GM18520 (cell line): ENCODE results near the gene RNLS.
"Not testable (repeated sequence)": the region's sequence is repeated elsewhere in the genome, so short reads cannot be mapped to it uniquely, and the experiment has no call there.

Experiments
- ATAC-seq: cut with Tn5 transposase; IDR thresholded peaks from one replicate; pipeline ENCODE4 v1.9.1; 2021; ENCODE audit not compliant: unreplicated experiment

The RNLS gene

GRCh38 chr10:88486816-88487215, 96.3 kb downstream of the RNLS start:
- ATAC-seq, result not testable (repeated sequence)

- no peak for ATAC-seq
Measured at GRCh38 chr10:88482220-88482619, 100.9 kb downstream of the RNLS start.

GRCh38 chr10:88478256-88478655, 104.9 kb downstream of the RNLS start:
- ATAC-seq, result no peak

DNA sequence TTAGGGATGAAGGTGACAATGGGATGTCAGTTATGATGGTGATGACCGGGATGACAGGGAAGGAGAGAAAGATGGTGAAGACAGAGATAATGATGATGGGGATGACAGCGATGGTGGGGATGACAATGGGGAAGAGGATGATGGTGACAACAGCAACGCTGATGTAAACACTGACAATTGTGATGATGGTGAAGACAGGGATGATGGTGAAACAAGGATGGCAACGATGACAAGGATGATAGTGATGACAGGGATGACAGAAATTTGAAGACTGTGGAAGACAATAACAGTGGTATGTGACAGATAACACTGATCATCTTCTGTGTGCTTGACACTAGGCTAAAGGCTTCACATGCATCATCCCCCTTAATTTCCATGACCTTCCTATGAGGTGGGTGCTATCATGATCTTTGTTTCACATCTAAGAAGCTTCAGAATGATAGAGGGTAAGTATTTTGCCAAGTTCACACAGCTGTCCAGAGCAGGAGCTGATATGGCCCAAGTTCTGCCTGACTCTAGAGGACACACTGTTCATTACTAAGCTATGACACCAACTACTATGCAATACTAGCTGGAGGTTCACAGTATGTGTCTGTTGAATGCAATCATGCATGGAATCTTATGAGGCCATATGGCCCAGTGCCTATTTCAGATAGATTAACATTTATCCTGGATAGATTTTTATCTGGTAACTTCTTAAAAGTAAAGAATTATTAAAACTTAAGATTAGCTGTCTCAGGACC, 105.6 kb downstream of the RNLS start:
- no peak for ATAC-seq

DNA sequence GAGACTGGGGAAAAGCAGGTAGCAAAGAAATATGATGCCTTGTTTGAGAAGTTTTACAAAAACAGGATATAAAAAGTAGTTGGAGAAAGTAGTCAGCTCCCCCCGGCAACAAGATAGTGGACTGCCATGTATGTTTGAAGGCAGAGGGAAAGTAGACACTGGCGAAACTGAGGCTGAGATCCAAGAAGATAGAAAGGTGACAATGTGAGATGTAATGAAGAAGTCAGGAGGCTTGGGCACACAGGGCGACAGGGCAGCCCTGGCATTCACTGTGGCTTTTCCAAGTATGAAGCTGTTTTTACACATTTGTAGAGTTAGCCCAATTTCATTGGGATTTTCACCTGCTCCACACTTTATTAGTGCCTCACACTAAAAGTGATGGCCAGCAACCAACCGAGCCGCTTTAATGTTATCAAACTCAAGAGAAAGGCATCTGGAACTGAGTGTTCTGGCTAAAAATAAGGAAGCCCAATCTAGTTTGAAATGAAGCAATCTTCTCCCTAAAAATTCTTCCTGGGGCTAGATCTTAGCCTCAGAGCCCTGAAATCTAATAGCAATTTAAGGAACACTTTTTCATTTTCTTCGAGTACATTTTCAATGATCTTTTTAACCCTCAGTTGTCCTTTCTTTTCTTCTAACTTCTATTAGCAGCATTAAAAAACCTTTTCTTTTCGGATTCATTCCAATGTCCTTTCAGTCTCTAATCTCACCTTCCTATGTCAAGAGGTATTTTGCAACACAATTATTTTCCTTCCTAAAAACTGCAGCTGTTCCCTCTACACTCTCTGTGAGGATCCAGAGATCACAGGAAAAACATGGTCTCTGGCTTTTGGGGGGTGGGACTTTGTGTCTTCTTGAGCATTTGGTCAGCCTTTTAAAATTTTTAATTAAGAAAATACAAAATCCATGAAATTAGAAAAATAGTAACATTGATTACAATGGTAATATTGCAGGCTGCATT, 108.0 kb downstream of the RNLS start:
- ATAC-seq, result no peak

DNA sequence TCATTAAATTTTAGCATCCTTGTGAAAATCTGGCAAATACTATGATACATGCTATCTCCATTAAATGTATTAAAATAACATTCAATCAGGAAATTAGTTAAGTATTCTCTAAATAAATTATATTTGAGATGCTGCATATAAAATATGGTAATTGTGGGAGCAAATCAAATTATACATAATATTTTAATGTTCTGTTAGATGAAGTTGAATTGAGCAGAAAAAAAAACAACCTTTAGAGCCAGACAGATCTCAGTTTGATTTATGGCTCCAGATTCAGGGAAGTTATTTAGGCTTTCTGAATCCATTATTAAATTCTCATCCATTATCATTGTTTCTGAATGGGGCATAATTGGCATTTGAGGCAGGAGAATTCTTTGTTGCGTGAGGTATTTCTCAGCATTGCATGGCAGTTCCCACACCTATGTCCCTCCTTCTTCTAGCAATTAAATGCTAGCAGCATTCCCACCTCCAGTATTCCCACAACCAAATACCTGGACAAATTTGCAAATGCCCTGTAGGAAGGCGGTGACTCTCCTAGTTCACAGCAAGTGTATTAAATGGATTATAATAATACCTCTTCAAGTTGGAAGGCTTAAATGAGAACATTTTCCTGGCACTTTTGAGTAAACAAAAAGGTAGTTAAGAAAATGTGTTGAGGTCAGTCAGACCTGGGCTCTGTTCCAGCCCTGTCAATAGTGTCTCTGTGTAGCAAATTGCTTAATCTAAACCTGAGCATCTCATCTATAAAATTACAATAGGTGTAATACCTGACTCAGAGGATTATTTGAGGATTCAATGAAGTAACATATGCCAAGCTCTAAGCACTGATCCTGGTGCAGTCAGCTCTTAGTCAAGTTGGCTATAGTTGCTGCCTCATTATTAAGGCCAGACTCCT, 108.9 kb downstream of the RNLS start:
- no peak for ATAC-seq

DNA sequence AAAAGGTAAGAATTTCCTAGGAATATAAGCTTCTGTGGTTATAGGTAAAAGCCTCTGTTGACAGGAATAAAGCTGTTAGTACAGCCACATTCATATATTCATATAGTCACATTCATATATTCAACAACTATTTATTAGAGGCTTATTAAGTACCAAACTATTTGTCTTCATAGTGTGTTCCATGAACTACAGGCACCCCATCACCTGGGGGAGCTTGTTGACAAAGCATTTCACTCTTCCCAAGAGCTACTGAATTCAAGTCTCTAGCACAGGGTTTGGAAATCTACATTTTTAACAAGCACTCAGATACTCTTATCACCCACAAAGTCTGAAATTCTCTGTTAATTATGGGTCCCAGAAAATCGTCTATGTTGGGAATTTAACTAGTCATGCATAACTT, 110.6 kb downstream of the RNLS start:
- ATAC-seq, result no peak

- no peak for ATAC-seq
Measured at GRCh38 chr10:88471899-88472298, 111.2 kb downstream of the RNLS start.

- no peak for ATAC-seq
Measured at GRCh38 chr10:88467835-88468485, 115.2 kb downstream of the RNLS start.

DNA sequence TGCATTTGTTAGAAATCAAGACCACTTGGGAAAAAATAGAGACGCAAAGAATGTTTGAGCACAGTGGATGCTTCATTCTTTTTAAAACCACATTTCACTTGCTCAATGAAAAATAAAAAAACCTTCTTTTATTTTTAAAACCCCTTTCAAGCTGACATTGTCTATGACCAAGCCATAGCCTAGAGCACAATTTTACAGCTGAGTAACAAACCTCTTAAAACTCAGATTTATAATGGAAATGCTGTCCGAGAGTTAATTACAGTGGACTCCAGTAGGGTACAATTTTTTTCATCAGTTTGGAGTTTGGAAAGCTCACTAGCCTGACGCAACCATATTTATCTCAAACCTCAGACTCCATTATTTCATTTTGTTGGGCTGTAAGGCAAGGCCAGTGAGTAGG, 116.3 kb downstream of the RNLS start:
- ATAC-seq, result no peak

DNA sequence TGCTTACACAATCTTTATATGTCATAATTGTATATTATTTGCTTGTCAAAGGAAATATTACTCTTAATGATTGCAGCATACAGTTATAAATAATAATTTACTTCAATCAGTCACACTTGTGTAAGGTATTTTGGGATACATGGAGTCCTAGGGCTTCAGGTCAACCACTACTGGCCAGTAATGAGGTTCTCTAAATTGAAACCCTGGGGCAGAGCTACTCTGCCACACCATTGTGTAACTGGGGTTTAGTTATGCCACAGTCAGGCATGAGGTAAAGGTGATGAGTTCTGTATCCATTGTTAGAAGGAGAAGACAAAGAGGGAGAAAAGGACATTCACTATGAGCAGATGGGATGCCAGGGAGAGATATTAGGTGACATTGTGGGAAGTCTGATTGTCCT, 117.4 kb downstream of the RNLS start:
- no peak for ATAC-seq

DNA sequence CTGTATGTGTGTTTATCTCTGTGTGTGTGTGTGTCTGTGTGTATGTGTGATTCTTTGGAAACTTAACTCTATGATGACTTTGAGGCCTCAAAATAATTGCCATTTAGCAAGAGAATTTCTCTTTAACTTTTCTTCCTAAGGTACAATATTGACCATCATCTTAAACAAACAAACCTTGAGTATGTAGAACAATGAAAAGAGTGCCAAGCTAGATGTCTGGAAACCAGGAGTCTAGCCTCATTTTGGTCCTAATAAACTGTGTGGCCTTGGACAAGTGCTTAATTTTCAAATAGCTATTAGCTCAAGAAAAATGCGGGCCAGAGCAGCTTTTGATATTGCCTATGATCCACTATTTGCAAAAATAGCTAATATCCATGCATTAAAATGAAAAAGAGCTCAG, 119.3 kb downstream of the RNLS start:
- ATAC-seq, result no peak

GRCh38 chr10:88461426-88461825, 121.7 kb downstream of the RNLS start:
- no peak for ATAC-seq

GRCh38 chr10:88459530-88459929, 123.6 kb downstream of the RNLS start:
- no peak for ATAC-seq

GRCh38 chr10:88458209-88458608, 124.9 kb downstream of the RNLS start:
- ATAC-seq, result no peak

GRCh38 chr10:88457660-88458059, 125.5 kb downstream of the RNLS start:
- no peak for ATAC-seq

DNA sequence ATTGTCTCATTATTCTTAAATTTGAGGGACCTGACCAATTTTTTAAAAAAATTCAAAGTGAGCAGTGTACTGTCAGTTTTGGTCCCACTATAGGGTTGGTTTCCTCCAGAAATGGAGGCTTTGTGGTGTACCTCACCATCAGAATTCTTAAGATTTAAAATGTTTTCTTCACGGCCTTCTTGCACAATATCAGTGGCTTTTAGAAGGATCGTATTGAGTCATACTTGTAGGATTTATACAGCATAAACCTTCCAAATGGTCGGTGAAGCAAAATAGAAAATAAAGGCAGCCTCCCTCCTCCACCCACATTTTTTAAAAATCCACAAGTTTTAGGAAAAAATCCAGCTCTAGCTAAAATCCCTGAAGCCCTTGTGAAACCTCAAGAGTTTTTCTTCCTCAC, 126.4 kb downstream of the RNLS start:
- no peak for ATAC-seq

DNA sequence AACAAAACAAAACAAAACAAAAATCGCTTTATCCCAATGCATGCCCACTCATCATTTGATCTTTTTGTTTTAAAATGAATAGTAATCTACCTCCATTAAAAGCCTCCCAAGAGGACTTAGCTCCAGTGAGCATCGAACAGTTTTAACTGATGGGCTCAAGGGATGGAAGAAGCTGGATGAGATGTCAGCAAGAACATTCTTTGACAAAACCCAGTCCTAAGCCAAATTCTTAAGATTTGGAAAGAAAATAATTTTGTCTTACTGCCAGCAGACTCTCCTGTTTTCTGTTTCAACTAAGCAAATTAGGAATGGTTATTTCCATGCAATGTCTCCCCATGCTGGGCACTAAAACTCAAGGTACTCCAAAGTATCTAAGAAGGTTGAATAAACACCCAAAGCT, 127.3 kb downstream of the RNLS start:
- ATAC-seq, result no peak

DNA sequence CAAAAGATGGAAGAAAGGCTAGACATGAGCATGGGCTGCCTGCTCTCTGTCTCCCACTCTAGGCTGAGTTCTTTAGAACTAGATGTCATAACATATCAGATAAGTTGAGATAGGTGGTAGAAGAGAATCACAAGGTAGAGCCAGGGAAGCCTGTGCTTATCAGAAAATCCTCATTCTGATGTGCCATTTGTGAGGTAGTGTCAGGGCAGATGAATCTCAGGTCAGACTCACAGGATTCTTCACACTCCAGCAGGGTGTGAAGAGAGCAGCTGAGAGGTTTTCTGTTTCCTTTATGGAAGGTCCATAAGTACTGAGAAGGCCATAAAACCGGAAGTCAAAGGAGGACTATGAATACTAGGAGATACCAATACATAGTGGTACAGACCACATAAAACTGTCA, 132.9 kb downstream of the RNLS start:
- ATAC-seq, result no peak

- ATAC-seq, result no peak
Measured at GRCh38 chr10:88442716-88443115, 140.4 kb downstream of the RNLS start.

DNA sequence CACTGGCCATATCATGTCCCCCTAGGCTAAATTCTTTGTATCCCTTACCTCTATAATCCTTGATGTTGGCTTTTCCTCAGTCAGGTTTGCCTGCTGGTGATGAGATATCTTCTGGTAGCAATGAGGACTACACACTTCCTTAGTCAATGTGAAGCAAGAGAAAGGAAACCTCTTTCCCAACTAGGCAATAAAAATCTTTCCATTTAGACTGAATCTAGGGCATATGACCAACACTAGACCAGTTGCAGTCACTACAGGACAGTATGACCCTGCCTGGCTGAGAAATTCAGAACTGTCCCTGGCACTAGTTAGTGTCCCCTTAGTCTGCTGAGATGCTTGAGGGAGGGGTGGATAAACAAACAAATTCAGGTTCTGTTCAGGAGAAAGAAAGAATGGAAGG, 142.6 kb downstream of the RNLS start:
- no peak for ATAC-seq
